Activated naive CD8-positive, alpha-beta T cell treated with anti-CD3 and anti-CD28 coated beads, Interleukin-2, amount 50 U/mL, for 24 hours (primary cell): ENCODE data around the gene ZBTB7A.
A peak's percentile ranks its signal among the peaks of the same experiment; 100 is the strongest.

Experiments used
- ATAC-seq: fragments of 150-1000 bp; cut with Tn5 transposase; one replicate; pipeline ENCODE4 v1.10.0; 2021
- DNase-seq: peaks from one replicate; pipeline ENCODE4 v3.0.0; 2021
- H3K27ac Mint-ChIP-seq: one replicate; pipeline ENCODE4 v1.8.0; 2021; ENCODE audit warnings: mild to moderate bottlenecking, mixed read lengths
- H3K27me3 Mint-ChIP-seq: one replicate; pipeline ENCODE4 v1.8.0; 2021; ENCODE audit warnings: mixed read lengths
- H3K36me3 Mint-ChIP-seq: one replicate; pipeline ENCODE4 v1.8.0; 2021; ENCODE audit warnings: low read depth, mixed read lengths
- H3K4me1 Mint-ChIP-seq: one replicate; pipeline ENCODE4 v1.8.0; 2021; ENCODE audit warnings: mixed read lengths
- H3K4me3 Mint-ChIP-seq: one replicate; pipeline ENCODE4 v1.8.0; 2021; ENCODE audit warnings: mild to moderate bottlenecking, moderate library complexity, mixed read lengths
- H3K9me3 Mint-ChIP-seq: one replicate; pipeline ENCODE4 v1.8.0; 2021; ENCODE audit warnings: mixed read lengths

ZBTB7A gene

GRCh38 chr19:4066176-4066606 lies 508 bp downstream of the ZBTB7A start:
- peak; percentile 54 for DNase-seq
- H3K4me1 Mint-ChIP-seq: peaks cover 39% of the 10 kb centered on the region

GRCh38 chr19:4065430-4066175 lies 1.1 kb downstream of the ZBTB7A start:
- DNase-seq (peak; percentile 97), ATAC-seq (peak; percentile 81)
- Mint-ChIP-seq H3K36me3 (peaks cover 4% of the 10 kb centered on the region), H3K4me1 (peaks cover 44% of the 10 kb centered on the region), H3K27me3 (no peaks in the 10 kb centered on the region), H3K4me3 (peak overlapping the region; percentile 26), H3K9me3 (no peaks in the 10 kb centered on the region), H3K27ac (no peak overlapping the region)

More at GRCh38 chr19:4066176-4066606, 508 bp downstream of the ZBTB7A start:
- peak overlapping the region; percentile 26 for H3K4me3 Mint-ChIP-seq
- peaks cover 4% of the 10 kb centered on the region for H3K36me3 Mint-ChIP-seq
- no peak for ATAC-seq
- H3K27me3 Mint-ChIP-seq: no peaks in the 10 kb centered on the region
- H3K27ac Mint-ChIP-seq: no peak overlapping the region
- H3K9me3 Mint-ChIP-seq: no peaks in the 10 kb centered on the region

GRCh38 chr19:4064496-4065260 lies 2.0 kb downstream of the ZBTB7A start:
- H3K4me3 Mint-ChIP-seq: peak overlapping the region; percentile 87
- H3K9me3 Mint-ChIP-seq: no peaks in the 10 kb centered on the region
- peak; percentile 55 for DNase-seq
- ATAC-seq: no peak
- H3K4me1 Mint-ChIP-seq: peaks cover 47% of the 10 kb centered on the region
- H3K27ac Mint-ChIP-seq: peak overlapping the region; percentile 94
- H3K27me3 Mint-ChIP-seq: no peaks in the 10 kb centered on the region
- peaks cover 4% of the 10 kb centered on the region for H3K36me3 Mint-ChIP-seq

GRCh38 chr19:4064149-4064495 lies 2.6 kb downstream of the ZBTB7A start:
- peaks cover 4% of the 10 kb centered on the region for H3K36me3 Mint-ChIP-seq
- H3K27me3 Mint-ChIP-seq: no peaks in the 10 kb centered on the region
- ATAC-seq (no peak), DNase-seq (no peak)
- peaks cover 46% of the 10 kb centered on the region for H3K4me1 Mint-ChIP-seq
- H3K27ac Mint-ChIP-seq: peak overlapping the region; percentile 94
- H3K9me3 Mint-ChIP-seq: no peaks in the 10 kb centered on the region
- peak overlapping the region; percentile 87 for H3K4me3 Mint-ChIP-seq

- peak overlapping the region; percentile 94 for H3K27ac Mint-ChIP-seq
- DNase-seq (no peak), ATAC-seq (no peak)
- H3K36me3 Mint-ChIP-seq: peaks cover 4% of the 10 kb centered on the region
- H3K27me3 Mint-ChIP-seq: no peaks in the 10 kb centered on the region
- no peaks in the 10 kb centered on the region for H3K9me3 Mint-ChIP-seq
- H3K4me1 Mint-ChIP-seq: peaks cover 45% of the 10 kb centered on the region
- H3K4me3 Mint-ChIP-seq: peak overlapping the region; percentile 87
Observed at GRCh38 chr19:4063369-4064148, 3.1 kb downstream of the ZBTB7A start.

- no peak for DNase-seq
- H3K27me3 Mint-ChIP-seq: no peaks in the 10 kb centered on the region
- H3K36me3 Mint-ChIP-seq: peaks cover 5% of the 10 kb centered on the region
- no peaks in the 10 kb centered on the region for H3K9me3 Mint-ChIP-seq
- H3K4me3 Mint-ChIP-seq: peak overlapping the region; percentile 87
- H3K27ac Mint-ChIP-seq: peak overlapping the region; percentile 35
- no peak for ATAC-seq
- peaks cover 44% of the 10 kb centered on the region for H3K4me1 Mint-ChIP-seq
Observed at GRCh38 chr19:4062419-4063368, 4.0 kb downstream of the ZBTB7A start.

GRCh38 chr19:4061683-4062418 lies 4.8 kb downstream of the ZBTB7A start:
- peak overlapping the region; percentile 87 for H3K4me3 Mint-ChIP-seq
- no peaks in the 10 kb centered on the region for H3K27me3 Mint-ChIP-seq
- H3K4me1 Mint-ChIP-seq: peaks cover 49% of the 10 kb centered on the region
- H3K9me3 Mint-ChIP-seq: no peaks in the 10 kb centered on the region
- ATAC-seq (no peak), DNase-seq (no peak)
- peak overlapping the region; percentile 35 for H3K27ac Mint-ChIP-seq
- H3K36me3 Mint-ChIP-seq: peaks cover 9% of the 10 kb centered on the region

GRCh38 chr19:4061178-4061682 lies 5.5 kb downstream of the ZBTB7A start:
- H3K27me3 Mint-ChIP-seq: no peaks in the 10 kb centered on the region
- ATAC-seq (no peak), DNase-seq (no peak)
- peak overlapping the region; percentile 43 for H3K4me3 Mint-ChIP-seq
- no peaks in the 10 kb centered on the region for H3K9me3 Mint-ChIP-seq
- H3K27ac Mint-ChIP-seq: peak overlapping the region; percentile 88
- H3K36me3 Mint-ChIP-seq: peaks cover 9% of the 10 kb centered on the region
- H3K4me1 Mint-ChIP-seq: peaks cover 49% of the 10 kb centered on the region

- Mint-ChIP-seq H3K27me3 (no peaks in the 10 kb centered on the region), H3K4me1 (peaks cover 54% of the 10 kb centered on the region)
Observed at GRCh38 chr19:4060621-4061177, 6.0 kb downstream of the ZBTB7A start.

GRCh38 chr19:4059891-4060620 lies 6.6 kb downstream of the ZBTB7A start:
- Mint-ChIP-seq H3K27me3 (no peaks in the 10 kb centered on the region), H3K4me3 (peak overlapping the region; percentile 63), H3K36me3 (peaks cover 17% of the 10 kb centered on the region), H3K9me3 (no peaks in the 10 kb centered on the region), H3K4me1 (peaks cover 54% of the 10 kb centered on the region), H3K27ac (peak overlapping the region; percentile 88)
- DNase-seq (peak; percentile 77), ATAC-seq (peak; percentile 33)

More at GRCh38 chr19:4060621-4061177, 6.0 kb downstream of the ZBTB7A start:
- H3K9me3 Mint-ChIP-seq: no peaks in the 10 kb centered on the region
- H3K36me3 Mint-ChIP-seq: peaks cover 12% of the 10 kb centered on the region
- ATAC-seq (no peak), DNase-seq (no peak)
- H3K27ac Mint-ChIP-seq: peak overlapping the region; percentile 88
- peak overlapping the region; percentile 63 for H3K4me3 Mint-ChIP-seq

GRCh38 chr19:4059453-4059871 lies 7.2 kb downstream of the ZBTB7A start:
- DNase-seq (no peak), ATAC-seq (peak; percentile 1)
- Mint-ChIP-seq H3K27ac (peak overlapping the region; percentile 76), H3K27me3 (no peaks in the 10 kb centered on the region), H3K36me3 (peaks cover 17% of the 10 kb centered on the region), H3K4me1 (peaks cover 54% of the 10 kb centered on the region), H3K9me3 (no peaks in the 10 kb centered on the region), H3K4me3 (peak overlapping the region; percentile 63)

- DNase-seq (no peak), ATAC-seq (no peak)
- Mint-ChIP-seq H3K9me3 (no peaks in the 10 kb centered on the region), H3K4me1 (peaks cover 53% of the 10 kb centered on the region), H3K36me3 (peaks cover 16% of the 10 kb centered on the region), H3K4me3 (peak overlapping the region; percentile 63), H3K27ac (peak overlapping the region; percentile 76), H3K27me3 (no peaks in the 10 kb centered on the region)
Observed at GRCh38 chr19:4058693-4059452, 7.8 kb downstream of the ZBTB7A start.
